ACHN (cell line): Measurements from ENCODE around the gene GSTT4.
"Not testable (repeated sequence)": the region's sequence is repeated elsewhere in the genome, so short reads cannot be mapped to it uniquely, and the experiment has no call there.

Experiments used
- DNase-seq: peaks from one replicate; pipeline ENCODE4 v3.0.0-alpha.2; 2015
- in situ Hi-C: cut with HindIII; loops from 2 replicates; pipeline ENCODE4 v1.10.0; 2017; ENCODE audit warnings: low sequenced_read_pairs, low pct_ligation_motif_present, low pct_unique_long_range_greater_than_20kb

The GSTT4 gene

DNA sequence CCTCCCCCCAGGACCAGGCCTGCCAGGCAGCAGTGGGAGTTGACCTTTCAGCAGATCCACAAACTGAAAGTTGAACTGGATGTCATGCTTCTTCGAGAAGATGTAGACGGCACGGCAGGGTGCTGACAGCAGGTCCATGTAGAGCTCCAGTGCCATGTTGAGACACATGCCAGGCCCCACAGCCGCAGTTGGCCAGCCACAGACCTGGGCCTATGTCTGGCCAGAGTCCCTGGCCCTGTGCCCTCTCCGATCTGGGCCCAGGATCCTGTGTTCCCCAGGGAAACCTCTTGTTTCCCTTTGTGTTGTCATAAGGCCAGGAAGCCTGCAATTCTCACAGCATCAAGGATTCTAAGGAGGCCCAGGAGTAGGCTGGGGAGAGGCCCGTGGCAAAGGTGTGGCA, at the start of gene GSTT4:
TSS of gene GSTT4 (minus strand) at position 253 of the 400 bp plus-strand sequence. CDS start at position 156, 97 bp downstream.
- in situ Hi-C loops: no loop called here
- DNase-seq: no peak

- in situ Hi-C loops: no loop called here
- DNase-seq: no peak
Observed at GRCh38 chr22:24054356-24054755, 49.1 kb upstream of the GSTT4 start.

DNA sequence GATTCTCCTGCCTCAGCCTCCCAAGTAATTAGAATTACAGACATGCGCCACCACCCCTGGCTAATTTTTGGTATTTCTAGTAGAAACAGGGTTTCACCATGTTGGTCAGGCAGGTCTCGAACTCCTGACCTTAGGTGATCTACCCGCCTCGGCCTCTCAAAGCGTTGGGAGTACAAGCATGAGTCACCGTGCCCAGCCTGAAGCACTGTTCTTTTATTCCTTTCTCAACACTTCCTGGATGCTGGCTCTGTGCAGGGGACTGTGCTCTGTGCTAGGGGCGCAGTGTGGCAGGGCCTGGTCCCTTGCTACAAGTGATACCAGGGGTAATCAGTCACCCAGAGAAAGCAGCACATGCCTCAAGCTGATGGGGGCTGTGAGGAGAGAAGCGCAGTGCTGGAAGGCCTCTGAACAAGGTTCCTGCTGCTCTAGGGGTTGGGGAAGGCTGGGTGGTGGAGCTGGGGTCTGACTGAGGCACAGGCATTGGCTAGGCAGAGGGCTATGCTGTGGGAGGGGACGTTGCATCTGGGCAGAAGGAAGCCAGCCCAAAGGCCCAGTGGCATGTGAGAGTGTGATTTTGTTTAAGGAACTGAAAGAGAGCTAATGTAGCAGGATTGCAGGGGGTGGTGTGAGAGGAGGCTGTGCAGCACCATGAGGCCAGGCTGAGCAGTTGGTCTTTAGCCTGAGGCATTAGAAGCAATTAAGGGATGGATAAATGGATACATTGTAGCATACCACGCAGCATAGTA, 48.4 kb upstream of the GSTT4 start:
- DNase-seq: no peak
- in situ Hi-C loops: no loop called here

- in situ Hi-C loops: no loop called here
- DNase-seq: no peak
Observed at GRCh38 chr22:24051568-24051967, 46.3 kb upstream of the GSTT4 start.

GRCh38 chr22:24051028-24051427, 45.8 kb upstream of the GSTT4 start:
- in situ Hi-C loops: no loop called here

DNA sequence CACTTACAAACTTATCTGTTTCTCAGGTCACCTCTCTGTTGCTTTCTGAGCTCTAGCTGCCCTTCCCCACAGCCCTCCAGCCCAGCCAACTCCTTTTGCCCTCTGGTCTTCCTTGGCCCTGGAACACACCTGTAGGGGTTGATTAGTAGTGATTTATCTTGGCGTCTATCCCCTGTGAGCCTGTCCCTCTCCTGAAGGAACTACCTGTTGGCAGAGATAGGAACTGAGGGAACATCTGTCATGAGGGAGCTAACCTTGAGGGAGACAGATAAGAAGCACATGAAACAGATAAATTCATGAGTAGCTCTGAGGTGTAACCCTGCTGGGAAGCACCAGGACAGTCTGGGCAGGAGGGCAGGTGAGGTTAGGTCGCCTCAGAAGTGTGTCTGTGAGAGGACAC, 44.7 kb upstream of the GSTT4 start:
- DNase-seq: no peak
- in situ Hi-C loops: no loop called here

More at GRCh38 chr22:24051028-24051427, 45.8 kb upstream of the GSTT4 start:
- no peak for DNase-seq

DNA sequence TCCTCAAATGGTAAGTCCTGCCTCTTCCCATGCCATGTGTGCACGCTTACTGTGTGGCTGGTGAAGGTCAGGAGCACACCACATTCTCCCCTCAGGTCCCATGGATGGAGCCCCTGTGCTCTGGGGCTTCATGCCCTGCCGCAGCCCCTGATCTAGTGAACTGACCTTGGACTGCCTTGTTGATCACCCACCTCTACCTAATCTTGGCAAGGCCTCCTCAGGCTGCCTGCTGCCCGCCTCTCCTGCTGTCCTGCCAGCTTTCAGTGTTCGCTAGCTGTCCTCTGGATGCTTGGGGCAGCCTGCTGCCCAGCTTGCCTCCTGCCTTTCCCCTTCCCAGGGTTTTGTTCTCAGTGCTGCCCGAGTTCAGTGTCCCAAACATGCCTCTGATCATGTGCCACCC, 44.0 kb upstream of the GSTT4 start:
- no peak for DNase-seq
- in situ Hi-C loops: no loop called here

GRCh38 chr22:24046024-24046423, 40.8 kb upstream of the GSTT4 start:
- in situ Hi-C loops: no loop called here
- DNase-seq: no peak

DNA sequence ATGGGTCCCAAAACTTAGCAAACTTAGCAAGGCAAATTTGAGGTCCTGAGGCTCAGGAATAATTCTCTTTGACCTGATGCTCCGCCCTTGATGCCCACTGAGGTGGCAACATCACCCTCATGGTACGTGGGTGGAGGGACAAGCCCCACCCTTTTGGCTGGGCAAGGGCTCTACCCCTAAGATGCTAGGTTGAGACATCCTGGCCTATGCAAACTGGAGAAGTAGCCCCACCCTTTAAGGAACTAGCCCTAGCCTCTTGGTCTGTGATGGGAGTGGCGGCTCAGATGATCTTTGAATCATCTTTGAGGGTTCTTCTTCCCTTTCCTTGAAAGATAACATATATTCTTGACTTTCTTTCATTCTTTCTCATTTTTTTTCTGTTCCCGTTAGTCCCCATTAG, 38.7 kb upstream of the GSTT4 start:
- in situ Hi-C loops: no loop called here
- no peak for DNase-seq

- not testable (repeated sequence) for DNase-seq
Observed at GRCh38 chr22:24043465-24043864, 38.2 kb upstream of the GSTT4 start.

GRCh38 chr22:24040946-24041345, 35.7 kb upstream of the GSTT4 start:
- in situ Hi-C loops: no loop called here
- DNase-seq: no peak

More at GRCh38 chr22:24043465-24043864, 38.2 kb upstream of the GSTT4 start:
- in situ Hi-C loops: not testable (repeated sequence)

- DNase-seq: no peak
- in situ Hi-C loops: no loop called here
Observed at GRCh38 chr22:24039046-24039445, 33.8 kb upstream of the GSTT4 start.

GRCh38 chr22:24037851-24038765, 32.9 kb upstream of the GSTT4 start:
- DNase-seq: no peak
- in situ Hi-C loops: no loop called here

DNA sequence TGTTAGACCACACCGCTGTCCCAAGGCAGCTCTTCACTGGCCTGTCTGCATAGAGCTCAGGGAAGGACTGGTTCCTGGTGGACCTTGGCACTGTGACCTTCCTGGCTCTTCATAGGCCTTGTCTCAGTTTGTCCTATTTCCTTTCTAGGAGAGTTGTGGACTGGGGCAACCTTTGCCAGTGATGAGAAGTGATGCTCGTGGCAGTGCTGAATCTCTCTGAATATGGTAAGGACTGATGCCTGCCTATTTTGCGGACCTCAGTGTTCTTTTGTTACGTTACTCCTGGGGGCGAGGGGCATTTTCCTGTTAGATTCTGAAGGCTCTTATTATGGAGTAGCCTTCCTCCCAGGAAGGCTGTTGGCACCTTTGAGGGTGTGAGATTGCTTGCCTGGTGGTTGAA, 30.0 kb upstream of the GSTT4 start:
- in situ Hi-C loops: no loop called here

GRCh38 chr22:24033731-24034130, 28.5 kb upstream of the GSTT4 start:
- no peak for DNase-seq
- in situ Hi-C loops: no loop called here

More for the DNA sequence above, 30.0 kb upstream of the GSTT4 start:
- no peak for DNase-seq

DNA sequence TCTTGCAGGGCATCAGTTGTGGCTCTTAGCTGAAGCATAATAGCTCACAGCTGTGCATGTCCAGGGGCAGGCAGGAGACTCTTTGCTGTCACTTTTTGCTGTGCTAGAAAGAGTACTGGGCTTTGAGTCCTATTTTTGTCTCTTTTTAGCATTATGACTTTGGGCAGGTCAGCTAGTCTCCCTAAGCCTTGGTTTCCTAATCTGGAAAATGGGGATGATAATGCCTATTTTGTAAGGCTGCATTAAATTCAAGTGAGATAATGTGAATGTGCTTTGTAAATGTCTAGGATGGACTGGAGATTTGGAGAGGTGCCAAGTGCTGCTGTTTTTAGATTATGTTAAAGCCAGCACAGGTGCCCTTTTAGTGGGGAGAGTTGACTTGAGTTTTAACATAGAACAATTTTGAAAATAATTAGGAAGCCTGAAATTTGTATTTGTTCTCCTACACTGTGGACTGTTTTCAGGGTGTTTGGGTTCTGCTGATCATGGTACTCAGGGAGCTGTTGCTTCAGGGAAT, 25.0 kb upstream of the GSTT4 start:
- in situ Hi-C loops: no loop called here
- DNase-seq: no peak

DNA sequence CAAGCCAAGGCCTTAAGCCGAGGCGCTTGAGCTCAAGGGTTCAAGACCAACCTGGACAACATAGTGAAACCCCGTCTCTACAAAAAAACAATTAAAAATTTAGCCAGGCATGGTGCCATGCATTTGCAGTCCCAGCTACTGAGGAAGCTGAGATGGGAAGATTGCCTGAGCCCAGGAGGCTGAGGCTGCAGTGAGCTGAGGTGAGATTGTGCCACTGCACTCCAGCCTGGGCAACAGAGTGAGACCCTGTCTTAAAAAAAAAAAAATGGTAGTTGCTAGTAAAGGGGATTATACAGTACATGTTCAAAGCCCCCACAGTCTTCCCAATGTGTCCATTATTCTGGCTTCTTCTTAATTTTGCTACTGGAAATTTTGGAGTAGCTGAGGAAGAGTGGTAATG, 24.1 kb upstream of the GSTT4 start:
- DNase-seq: no peak
- in situ Hi-C loops: no loop called here

- in situ Hi-C loops: no loop called here
- DNase-seq: no peak
Observed at GRCh38 chr22:24028533-24028932, 23.3 kb upstream of the GSTT4 start.

GRCh38 chr22:24027991-24028390, 22.7 kb upstream of the GSTT4 start:
- DNase-seq: no peak
- in situ Hi-C loops: no loop called here
